HCT116 (cell line): ENCODE measurements around the gene NAA35. TPM values are rescaled to one million over a fixed set of nuclear protein-coding genes. Genes with fewer than 3 reads are reported as not detected.

Source experiments
- ATAC-seq: fragments of 200-7000 bp; cut with Tn5 transposase; 2 replicates; pipeline ENCODE4 v1.9.1; 2020; ENCODE audit warnings: mild to moderate bottlenecking, moderate library complexity
- BruUV-seq: library from RNA; stranded (reverse); fragments of 400-500 nt; replicated peaks from 2 replicates; lab custom pipeline; 2021; lab: Mats Ljungman, UMichigan
- CTCF ChIA-PET: fragments of 300-600 bp; sonication (Branson Sonifier 250); formaldehyde crosslinking; loops from one replicate; lab custom pipeline; 2021; ENCODE audit warnings: antibody characterized with exemption; lab: Charles Lee
- POLR2A ChIA-PET: fragments of 300-600, 350-600 bp; sonication (Branson Sonifier 250); formaldehyde crosslinking; loops from one replicate; lab custom pipeline; 2021; ENCODE audit warnings: antibody characterized with exemption; lab: Charles Lee
- RAD21 ChIA-PET, 2 experiments: fragments of 300-600 bp; sonication (Branson Sonifier 250); formaldehyde crosslinking; loops; one replicate each; lab custom pipeline; 2023; ENCODE audit warnings: low total read pairs in 2 of 2; ENCODE audit not compliant: uncharacterized antibody in 2 of 2, unreplicated experiment in 2 of 2, low non-redundant PET in 1 of 2; lab: Charles Lee
- DNase-seq: peaks from one replicate; pipeline ENCODE4 v3.0.0-alpha.2; 2010; ENCODE audit warnings: low read depth, low spot score
- H2AFZ ChIP-seq: fragments of 200-600 bp; shearing (Covaris generic), sonication (generic); 2 replicates; pipeline ENCODE4 v1.6.1; 2017; ENCODE audit warnings: low read depth, mixed run types, mixed read lengths, antibody characterized with exemption, low read length; ENCODE audit not compliant: poor library complexity, severe bottlenecking
- H3K27ac ChIP-seq: 2 replicates; pipeline ENCODE4 v1.5.1; 2012; ENCODE audit warnings: low read depth, low read length
- H3K27me3 ChIP-seq: fragments of 200-600 bp; sonication (generic); 2 replicates; pipeline ENCODE4 v1.6.1; 2016; ENCODE audit warnings: mixed run types, low read length, mixed read lengths; ENCODE audit not compliant: insufficient read depth
- H3K36me3 ChIP-seq, 2 experiments: fragments of 200-500 bp in 1 of 2; fragments of 200-600 bp in 1 of 2; sonication (Bioruptor generic) in 1 of 2; sonication (generic) in 1 of 2; 2 replicates each; pipeline versions ENCODE4 v1.5.1 to v1.6.1; 2014 to 2016; ENCODE audit warnings: low read length in 2 of 2, inconsistent platforms in 1 of 2, mixed read lengths in 1 of 2, mixed run types in 1 of 2; ENCODE audit not compliant: insufficient read depth in 2 of 2, control insufficient read depth in 1 of 2
- H3K4me1 ChIP-seq, 2 experiments: fragments of 200-600 bp in 1 of 2; sonication (generic) in 1 of 2; 2 replicates each; pipeline versions ENCODE4 v1.5.1 to v1.6.1; 2012 to 2017; ENCODE audit warnings: low read length in 2 of 2, inconsistent platforms in 1 of 2, mild to moderate bottlenecking in 1 of 2, mixed read lengths in 1 of 2, mixed run types in 1 of 2, moderate library complexity in 1 of 2; ENCODE audit not compliant: insufficient read depth in 2 of 2, control insufficient read depth in 1 of 2
- H3K4me2 ChIP-seq: fragments of 200-600 bp; sonication (generic); 2 replicates; pipeline ENCODE4 v1.6.1; 2017; ENCODE audit warnings: mixed run types, low read length, mixed read lengths
- H3K4me3 ChIP-seq, 2 experiments: fragments of 200-600 bp in 1 of 2; sonication (generic) in 1 of 2; replicated peaks in 1 of 2; 2 replicates each; pipeline ENCODE4 v1.5.1; 2011 to 2016; ENCODE audit warnings: low read length in 2 of 2, control low read depth in 1 of 2, low read depth in 1 of 2, mild to moderate bottlenecking in 1 of 2, mixed read lengths in 1 of 2, mixed run types in 1 of 2
- H3K79me2 ChIP-seq: fragments of 200-600 bp; sonication (generic); 2 replicates; pipeline ENCODE4 v1.6.1; 2017; ENCODE audit warnings: mild to moderate bottlenecking, mixed run types, low read length, moderate library complexity, mixed read lengths; ENCODE audit not compliant: insufficient read depth
- H3K9ac ChIP-seq: fragments of 200-600 bp; sonication (generic); 2 replicates; pipeline ENCODE4 v1.6.1; 2016; ENCODE audit warnings: low read length, mixed read lengths
- H3K9me2 ChIP-seq: fragments of 200-600 bp; sonication (generic), shearing (Covaris generic); 2 replicates; pipeline ENCODE4 v1.6.1; 2017; ENCODE audit warnings: mixed run types, mild to moderate bottlenecking, moderate library complexity; ENCODE audit not compliant: insufficient read depth
- H3K9me3 ChIP-seq, 2 experiments: fragments of 200-500 bp in 1 of 2; fragments of 200-600 bp in 1 of 2; sonication (Bioruptor generic) in 1 of 2; sonication (generic) in 1 of 2; 2 replicates each; pipeline ENCODE4 v1.6.1; 2014 to 2017; ENCODE audit warnings: low read length in 2 of 2, mixed read lengths in 2 of 2, inconsistent platforms in 1 of 2, low read depth in 1 of 2, mild to moderate bottlenecking in 1 of 2, mixed run types in 1 of 2, moderate library complexity in 1 of 2; ENCODE audit not compliant: control insufficient read depth in 1 of 2, insufficient read depth in 1 of 2
- H4K20me1 ChIP-seq: fragments of 200-600 bp; sonication (generic), shearing (Covaris generic); 2 replicates; pipeline ENCODE4 v1.6.1; 2017; ENCODE audit warnings: mixed run types, mild to moderate bottlenecking, moderate library complexity; ENCODE audit not compliant: insufficient read depth
- CBX3 ChIP-seq: IDR thresholded peaks from 2 replicates; pipeline ENCODE4 v1.6.1; 2012; ENCODE audit warnings: low read depth
- CEBPB ChIP-seq: IDR thresholded peaks from 2 replicates; pipeline ENCODE4 v1.6.1; 2012; ENCODE audit warnings: low read depth
- EGR1 ChIP-seq: IDR thresholded peaks from 2 replicates; pipeline ENCODE4 v1.6.1; 2012; ENCODE audit warnings: low read depth
- EZH2 ChIP-seq: fragments of 200-600 bp; sonication (generic); IDR thresholded peaks from 2 replicates; pipeline ENCODE4 v1.6.1; 2017; ENCODE audit warnings: antibody characterized with exemption, mixed run types
- EZH2phosphoT487 ChIP-seq: fragments of 200-600 bp; IDR thresholded peaks from 2 replicates; pipeline ENCODE4 v1.6.1; 2018; ENCODE audit warnings: antibody characterized with exemption, borderline replicate concordance
- POLR2A ChIP-seq: IDR thresholded peaks from 2 replicates; pipeline ENCODE4 v1.7.0; 2011; ENCODE audit warnings: borderline replicate concordance; ENCODE audit not compliant: insufficient read depth, insufficient read length; ENCODE audit errors: extremely low read depth
- RAD21 ChIP-seq: IDR thresholded peaks from 2 replicates; pipeline ENCODE4 v1.6.1; 2012; ENCODE audit warnings: low read depth, mild to moderate bottlenecking
- SIN3A ChIP-seq: IDR thresholded peaks from 2 replicates; pipeline ENCODE4 v1.6.1; 2012; ENCODE audit warnings: low read depth
- SP1 ChIP-seq: IDR thresholded peaks from 2 replicates; pipeline ENCODE4 v1.6.1; 2012; ENCODE audit warnings: low read depth
- SRF ChIP-seq: IDR thresholded peaks from 2 replicates; pipeline ENCODE4 v1.6.1; 2012; ENCODE audit warnings: low read depth
- YY1 ChIP-seq: IDR thresholded peaks from 2 replicates; pipeline ENCODE4 v1.6.1; 2011; ENCODE audit warnings: low read length, low read depth, moderate library complexity, mild to moderate bottlenecking; ENCODE audit not compliant: insufficient replicate concordance; ENCODE audit errors: extremely low read depth
- ZNF274 ChIP-seq: fragments of 200-500 bp; sonication (Bioruptor generic); IDR thresholded peaks from 2 replicates; pipeline ENCODE4 v1.6.1; 2014; ENCODE audit warnings: mild to moderate bottlenecking, low read depth, low read length, inconsistent platforms
- intact Hi-C: fragments of 100-400 bp; cut with micrococcal nuclease; formaldehyde crosslinking; loops from 2 replicates; pipeline ENCODE4 v1.10.0; 2022
- total RNA-seq: library from RNA; stranded (reverse); gene quantifications from one replicate; pipeline ENCODE4 v1.2.1, GENCODE V29; 2021; ENCODE audit not compliant: unreplicated experiment
- TF ChIP-seq, protein P1 (sequence below): IDR thresholded peaks from 2 replicates; pipeline ENCODE4 v1.6.1; 2012
- TF ChIP-seq, protein P2 (sequence below): IDR thresholded peaks from 2 replicates; pipeline ENCODE4 v1.6.1; 2012; ENCODE audit warnings: low read depth
- TF ChIP-seq, protein P3 (sequence below), 3 experiments: fragments of 200-600 bp in 1 of 3; sonication (generic) in 1 of 3; IDR thresholded peaks in 2 of 3; conservative IDR thresholded peaks in 1 of 3; 2 replicates each; pipeline ENCODE4 v1.5.1; 2012 to 2017; ENCODE audit warnings: low read depth in 2 of 3, low read length in 2 of 3, antibody characterized with exemption in 1 of 3, borderline replicate concordance in 1 of 3, control low read depth in 1 of 3, mild to moderate bottlenecking in 1 of 3, mixed read lengths in 1 of 3, mixed run types in 1 of 3, moderate library complexity in 1 of 3; ENCODE audit not compliant: insufficient read depth in 1 of 3
- TF ChIP-seq, protein P4 (sequence below): IDR thresholded peaks from 2 replicates; pipeline ENCODE4 v1.6.1; 2012

The NAA35 gene
- total RNA-seq, 1 experiment from 2014 or later, result 37.0 TPM

GRCh38 chr9:85943757-85944430 is 2.9 kb downstream of the NAA35 start:
- ChIA-PET POLR2A (no interaction called here), RAD21 (no interaction called here), CTCF (no interaction called here)
- ATAC-seq (no peak), DNase-seq (no peak)
- H3K27me3 ChIP-seq, result no peaks in the 10 kb centered on the region
- no peak overlapping the region for H3K27ac ChIP-seq
- TF ChIP-seq, protein P1, sequence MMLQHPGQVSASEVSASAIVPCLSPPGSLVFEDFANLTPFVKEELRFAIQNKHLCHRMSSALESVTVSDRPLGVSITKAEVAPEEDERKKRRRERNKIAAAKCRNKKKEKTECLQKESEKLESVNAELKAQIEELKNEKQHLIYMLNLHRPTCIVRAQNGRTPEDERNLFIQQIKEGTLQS, result no peak
- no peak for TF ChIP-seq CBX3
- TF ChIP-seq ZNF274, result no peak
- TF ChIP-seq SIN3A, result no peak
- TF ChIP-seq RAD21, result no peak
- TF ChIP-seq CEBPB, result no peak
- TF ChIP-seq POLR2A, result no peak
- no peak for TF ChIP-seq EZH2phosphoT487
- TF ChIP-seq, protein P2, sequence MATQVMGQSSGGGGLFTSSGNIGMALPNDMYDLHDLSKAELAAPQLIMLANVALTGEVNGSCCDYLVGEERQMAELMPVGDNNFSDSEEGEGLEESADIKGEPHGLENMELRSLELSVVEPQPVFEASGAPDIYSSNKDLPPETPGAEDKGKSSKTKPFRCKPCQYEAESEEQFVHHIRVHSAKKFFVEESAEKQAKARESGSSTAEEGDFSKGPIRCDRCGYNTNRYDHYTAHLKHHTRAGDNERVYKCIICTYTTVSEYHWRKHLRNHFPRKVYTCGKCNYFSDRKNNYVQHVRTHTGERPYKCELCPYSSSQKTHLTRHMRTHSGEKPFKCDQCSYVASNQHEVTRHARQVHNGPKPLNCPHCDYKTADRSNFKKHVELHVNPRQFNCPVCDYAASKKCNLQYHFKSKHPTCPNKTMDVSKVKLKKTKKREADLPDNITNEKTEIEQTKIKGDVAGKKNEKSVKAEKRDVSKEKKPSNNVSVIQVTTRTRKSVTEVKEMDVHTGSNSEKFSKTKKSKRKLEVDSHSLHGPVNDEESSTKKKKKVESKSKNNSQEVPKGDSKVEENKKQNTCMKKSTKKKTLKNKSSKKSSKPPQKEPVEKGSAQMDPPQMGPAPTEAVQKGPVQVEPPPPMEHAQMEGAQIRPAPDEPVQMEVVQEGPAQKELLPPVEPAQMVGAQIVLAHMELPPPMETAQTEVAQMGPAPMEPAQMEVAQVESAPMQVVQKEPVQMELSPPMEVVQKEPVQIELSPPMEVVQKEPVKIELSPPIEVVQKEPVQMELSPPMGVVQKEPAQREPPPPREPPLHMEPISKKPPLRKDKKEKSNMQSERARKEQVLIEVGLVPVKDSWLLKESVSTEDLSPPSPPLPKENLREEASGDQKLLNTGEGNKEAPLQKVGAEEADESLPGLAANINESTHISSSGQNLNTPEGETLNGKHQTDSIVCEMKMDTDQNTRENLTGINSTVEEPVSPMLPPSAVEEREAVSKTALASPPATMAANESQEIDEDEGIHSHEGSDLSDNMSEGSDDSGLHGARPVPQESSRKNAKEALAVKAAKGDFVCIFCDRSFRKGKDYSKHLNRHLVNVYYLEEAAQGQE, result no peak
- TF ChIP-seq EGR1, result no peak
- TF ChIP-seq, protein P3, sequence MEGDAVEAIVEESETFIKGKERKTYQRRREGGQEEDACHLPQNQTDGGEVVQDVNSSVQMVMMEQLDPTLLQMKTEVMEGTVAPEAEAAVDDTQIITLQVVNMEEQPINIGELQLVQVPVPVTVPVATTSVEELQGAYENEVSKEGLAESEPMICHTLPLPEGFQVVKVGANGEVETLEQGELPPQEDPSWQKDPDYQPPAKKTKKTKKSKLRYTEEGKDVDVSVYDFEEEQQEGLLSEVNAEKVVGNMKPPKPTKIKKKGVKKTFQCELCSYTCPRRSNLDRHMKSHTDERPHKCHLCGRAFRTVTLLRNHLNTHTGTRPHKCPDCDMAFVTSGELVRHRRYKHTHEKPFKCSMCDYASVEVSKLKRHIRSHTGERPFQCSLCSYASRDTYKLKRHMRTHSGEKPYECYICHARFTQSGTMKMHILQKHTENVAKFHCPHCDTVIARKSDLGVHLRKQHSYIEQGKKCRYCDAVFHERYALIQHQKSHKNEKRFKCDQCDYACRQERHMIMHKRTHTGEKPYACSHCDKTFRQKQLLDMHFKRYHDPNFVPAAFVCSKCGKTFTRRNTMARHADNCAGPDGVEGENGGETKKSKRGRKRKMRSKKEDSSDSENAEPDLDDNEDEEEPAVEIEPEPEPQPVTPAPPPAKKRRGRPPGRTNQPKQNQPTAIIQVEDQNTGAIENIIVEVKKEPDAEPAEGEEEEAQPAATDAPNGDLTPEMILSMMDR (IDR thresholded peaks at IDR 0.05 in 2 of 3, conservative IDR thresholded peaks at IDR 0.05 in 1 of 3; ENCODE audit: borderline replicate concordance in 1 of 3, insufficient read depth in 1 of 3, low read depth in 2 of 3, low read length in 2 of 3), result no peak
- TF ChIP-seq YY1, result no peak
- TF ChIP-seq, protein P4, sequence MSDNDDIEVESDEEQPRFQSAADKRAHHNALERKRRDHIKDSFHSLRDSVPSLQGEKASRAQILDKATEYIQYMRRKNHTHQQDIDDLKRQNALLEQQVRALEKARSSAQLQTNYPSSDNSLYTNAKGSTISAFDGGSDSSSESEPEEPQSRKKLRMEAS, result no peak
- TF ChIP-seq SRF, result no peak
- no peak for TF ChIP-seq EZH2
- TF ChIP-seq SP1, result no peak
- H3K9ac ChIP-seq, result no peak overlapping the region
- intact Hi-C loops, result loop anchor here (10.0 kb wide), 1 partner anchor 181 kb away; no protein-coding TSS in a partner anchor
- no peak overlapping the region for H2AFZ ChIP-seq
- no peaks in the 10 kb centered on the region for H3K9me3 ChIP-seq
- peaks cover 15 to 23% of the 10 kb centered on the region in 2 experiments for H3K36me3 ChIP-seq
- H3K9me2 ChIP-seq, result no peaks in the 10 kb centered on the region
- H3K4me1 ChIP-seq, result peaks cover 4 to 19% of the 10 kb centered on the region in 2 experiments; a peak in 2 of 4 replicates
- no TSS peak for BruUV-seq
- peaks cover 76% of the 10 kb centered on the region for H3K79me2 ChIP-seq
- no peak overlapping the region for H3K4me3 ChIP-seq
- H4K20me1 ChIP-seq, result 0 out of 2 replicates have a peak, but pooled peaks cover 5% of the 10 kb centered on the region
- no peak overlapping the region for H3K4me2 ChIP-seq
